A549 treated with GW870086 at 1 μM for 4 hours (cell line): ENCODE results near the gene ATP8B3. TPM values are rescaled to one million over a fixed set of nuclear protein-coding genes. Genes with fewer than 3 reads are reported as not detected.

Experiments
- total RNA-seq: library from RNA; stranded (reverse); fragments of 200-300 nt; extraction: Qiagen RNA extraction; gene quantifications from 5 replicates; pipeline ENCODE4 v1.2.3, GENCODE V29; 2022; ENCODE audit warnings: low read depth

ATP8B3 gene, protein sequence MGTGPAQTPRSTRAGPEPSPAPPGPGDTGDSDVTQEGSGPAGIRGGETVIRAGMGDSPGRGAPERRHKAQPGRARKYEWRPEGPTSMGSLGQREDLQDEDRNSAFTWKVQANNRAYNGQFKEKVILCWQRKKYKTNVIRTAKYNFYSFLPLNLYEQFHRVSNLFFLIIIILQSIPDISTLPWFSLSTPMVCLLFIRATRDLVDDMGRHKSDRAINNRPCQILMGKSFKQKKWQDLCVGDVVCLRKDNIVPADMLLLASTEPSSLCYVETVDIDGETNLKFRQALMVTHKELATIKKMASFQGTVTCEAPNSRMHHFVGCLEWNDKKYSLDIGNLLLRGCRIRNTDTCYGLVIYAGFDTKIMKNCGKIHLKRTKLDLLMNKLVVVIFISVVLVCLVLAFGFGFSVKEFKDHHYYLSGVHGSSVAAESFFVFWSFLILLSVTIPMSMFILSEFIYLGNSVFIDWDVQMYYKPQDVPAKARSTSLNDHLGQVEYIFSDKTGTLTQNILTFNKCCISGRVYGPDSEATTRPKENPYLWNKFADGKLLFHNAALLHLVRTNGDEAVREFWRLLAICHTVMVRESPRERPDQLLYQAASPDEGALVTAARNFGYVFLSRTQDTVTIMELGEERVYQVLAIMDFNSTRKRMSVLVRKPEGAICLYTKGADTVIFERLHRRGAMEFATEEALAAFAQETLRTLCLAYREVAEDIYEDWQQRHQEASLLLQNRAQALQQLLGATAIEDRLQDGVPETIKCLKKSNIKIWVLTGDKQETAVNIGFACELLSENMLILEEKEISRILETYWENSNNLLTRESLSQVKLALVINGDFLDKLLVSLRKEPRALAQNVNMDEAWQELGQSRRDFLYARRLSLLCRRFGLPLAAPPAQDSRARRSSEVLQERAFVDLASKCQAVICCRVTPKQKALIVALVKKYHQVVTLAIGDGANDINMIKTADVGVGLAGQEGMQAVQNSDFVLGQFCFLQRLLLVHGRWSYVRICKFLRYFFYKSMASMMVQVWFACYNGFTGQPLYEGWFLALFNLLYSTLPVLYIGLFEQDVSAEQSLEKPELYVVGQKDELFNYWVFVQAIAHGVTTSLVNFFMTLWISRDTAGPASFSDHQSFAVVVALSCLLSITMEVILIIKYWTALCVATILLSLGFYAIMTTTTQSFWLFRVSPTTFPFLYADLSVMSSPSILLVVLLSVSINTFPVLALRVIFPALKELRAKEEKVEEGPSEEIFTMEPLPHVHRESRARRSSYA (N-terminal part only)
- total RNA-seq: 1.9 to 3.6 TPM (median 3.0 TPM) in 5 replicates

DNA sequence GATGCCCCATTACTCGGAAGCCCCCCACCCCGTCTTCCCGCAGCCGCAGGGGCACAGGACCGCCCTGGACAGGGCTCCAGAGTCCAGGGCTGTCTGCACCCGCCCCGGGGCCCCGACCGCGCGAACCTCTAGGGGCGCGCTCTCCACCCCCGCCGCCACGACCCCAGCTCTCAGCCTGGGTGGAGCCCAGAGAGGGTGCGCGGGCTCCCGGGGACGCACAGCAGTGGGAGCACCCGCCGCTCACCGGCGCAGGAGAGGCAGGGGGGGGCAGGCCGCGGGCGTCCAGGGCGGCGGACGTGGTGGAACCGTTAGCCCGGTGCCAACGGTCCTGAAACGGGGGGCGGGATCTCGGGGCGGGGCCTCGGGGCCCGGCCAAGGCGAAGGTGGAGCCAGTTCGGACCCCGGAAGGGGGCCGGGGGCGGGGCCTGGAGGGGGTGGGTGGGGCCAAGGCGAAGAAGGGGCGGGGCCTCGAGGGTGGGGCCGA, at the start of gene ATP8B3:
TSS of gene ATP8B3 (minus strand) at position 335 of the 484 bp plus-strand sequence. CDS start 540 bp downstream, outside the sequence.

DNA sequence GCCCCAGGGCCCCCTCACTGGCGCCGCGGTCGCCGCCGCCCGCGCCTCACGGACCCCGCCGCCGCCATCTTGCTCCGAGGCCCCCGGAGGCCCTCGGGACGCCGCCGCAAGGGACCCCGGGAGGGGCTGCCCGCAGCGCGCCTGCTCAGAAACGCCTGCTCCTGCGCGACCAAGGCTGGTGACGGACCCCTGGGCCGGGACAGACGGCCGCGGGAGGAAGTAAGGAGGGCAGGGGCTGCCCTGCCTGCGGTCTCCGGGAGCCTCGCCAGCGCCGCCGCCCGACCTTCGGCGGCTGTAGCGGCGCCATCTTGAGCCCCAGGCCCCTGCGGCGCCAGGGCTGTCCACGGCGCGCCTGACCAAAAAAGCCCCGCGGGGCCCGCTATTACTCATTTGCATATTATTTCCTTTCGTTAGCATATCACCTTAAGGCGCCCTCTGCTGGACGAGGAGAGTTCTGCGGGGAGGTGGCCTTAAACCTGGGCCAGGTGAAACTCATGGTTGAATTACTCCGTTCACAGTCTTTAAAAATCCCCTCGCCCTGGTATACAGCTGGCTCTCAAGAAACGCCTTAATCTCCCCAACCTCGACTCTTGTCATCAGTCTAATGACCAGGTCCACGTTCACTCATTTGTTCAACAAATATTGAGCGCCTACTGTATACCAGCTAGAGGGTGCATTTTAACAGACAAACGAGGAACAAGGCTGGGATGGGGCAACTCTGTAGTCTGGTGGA, 36.5 kb upstream of the ATP8B3 start, which contains the start of gene REXO1:
TSS of gene REXO1 (minus strand) at position 85 of the 733 bp plus-strand sequence. CDS start 125 bp downstream, outside the sequence.

DNA sequence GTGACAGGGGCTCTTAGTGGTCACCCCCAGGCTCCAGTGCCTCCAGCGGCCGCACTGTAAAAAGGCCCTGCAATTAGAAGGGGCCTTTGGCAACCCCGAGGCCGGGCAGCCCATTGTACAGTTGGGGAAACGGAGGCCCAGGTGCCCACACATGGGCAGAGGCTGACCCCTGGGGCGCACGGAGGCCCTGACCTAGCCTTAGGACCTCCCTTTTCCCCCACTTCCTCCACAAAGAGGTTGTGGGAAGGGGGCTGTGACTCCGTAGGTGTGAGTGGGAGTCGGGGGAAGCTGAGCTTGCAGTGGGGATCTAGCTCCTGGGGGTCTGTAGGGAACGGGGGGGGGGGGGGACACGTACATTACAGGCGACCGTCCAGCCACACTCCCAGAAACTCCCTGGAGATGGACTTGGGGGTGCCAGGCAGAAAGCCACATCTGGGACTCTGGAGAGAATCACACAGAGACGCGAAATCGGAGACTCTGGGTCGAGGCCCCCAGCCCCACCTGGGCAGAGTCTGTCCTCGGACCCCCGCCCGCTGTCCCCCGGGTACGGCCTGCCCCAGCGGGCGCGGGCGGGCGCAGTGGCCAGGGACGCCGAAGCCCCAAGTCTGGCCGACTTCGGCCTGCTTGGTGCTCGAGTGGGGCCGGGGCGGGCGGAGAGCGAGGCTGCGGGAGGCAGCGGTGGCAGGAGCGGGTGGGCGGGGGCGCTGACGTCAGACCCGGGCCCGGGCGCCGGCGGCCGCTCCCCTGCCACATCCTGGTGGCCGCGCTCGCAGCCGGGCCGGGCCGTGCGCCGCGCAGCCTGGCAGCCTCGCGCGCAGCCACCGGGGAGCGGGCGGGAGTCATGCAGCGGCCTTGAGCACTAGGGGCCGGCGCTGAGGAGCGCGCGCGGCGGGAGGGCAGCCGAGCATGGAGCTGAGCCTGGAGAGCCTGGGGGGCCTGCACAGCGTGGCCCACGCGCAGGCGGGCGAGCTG, 59.0 kb downstream of the ATP8B3 start, which contains the start of gene ONECUT3:
TSS of gene ONECUT3 (plus strand) at position 750 of the 972 bp plus-strand sequence. CDS start at position 907, 157 bp downstream.

Other genes with a start within 250 kb of the ATP8B3 start
- 6.5 to 10.3 TPM (median 10.0 TPM) in 5 replicates for gene MEX3D, start 244.0 kb downstream of the ATP8B3 start, total RNA-seq
- 31.2 to 53.0 TPM (median 45.3 TPM) in 5 replicates for gene MBD3, start 219.4 kb downstream of the ATP8B3 start, total RNA-seq
- gene UQCR11, start 206.8 kb downstream of the ATP8B3 start, total RNA-seq: 105 to 212 TPM (median 178 TPM) in 5 replicates
- gene TCF3, start 159.7 kb downstream of the ATP8B3 start, total RNA-seq: 49.4 to 71.5 TPM (median 58.6 TPM) in 5 replicates
- gene ONECUT3, start 58.8 kb downstream of the ATP8B3 start, total RNA-seq: not detected in 5 replicates
- gene REXO1, start 36.2 kb upstream of the ATP8B3 start, total RNA-seq: 16.1 to 22.6 TPM (median 19.0 TPM) in 5 replicates
- gene KLF16, start 51.3 kb upstream of the ATP8B3 start, total RNA-seq: 20.1 to 29.5 TPM (median 25.5 TPM) in 5 replicates
- 21.4 to 38.2 TPM (median 36.0 TPM) in 5 replicates for gene ABHD17A, start 73.2 kb upstream of the ATP8B3 start, total RNA-seq
- gene ADAT3, start 93.1 kb upstream of the ATP8B3 start, total RNA-seq: 2.8 to 5.9 TPM (median 5.0 TPM) in 5 replicates
- gene SCAMP4, start 93.1 kb upstream of the ATP8B3 start, total RNA-seq: 48.8 to 68.3 TPM (median 53.1 TPM) in 5 replicates
- 33.1 to 53.7 TPM (median 46.8 TPM) in 5 replicates for gene CSNK1G2, start 128.9 kb upstream of the ATP8B3 start, total RNA-seq
- gene BTBD2, start 203.4 kb upstream of the ATP8B3 start, total RNA-seq: 34.4 to 46.3 TPM (median 43.0 TPM) in 5 replicates
- gene MKNK2, start 239.0 kb upstream of the ATP8B3 start, total RNA-seq: 56.6 to 91.4 TPM (median 78.9 TPM) in 5 replicates